Activated naive CD8-positive, alpha-beta T cell treated with anti-CD3 and anti-CD28 coated beads for 36 hours (primary cell): Measurements from ENCODE around the gene DRAP1. TPM values are rescaled to one million over a fixed set of nuclear protein-coding genes. Genes with fewer than 3 reads are reported as not detected.

Experiments
- DNase-seq: peaks from one replicate; pipeline ENCODE4 v3.0.0; 2021
- H3K27ac Mint-ChIP-seq: one replicate; pipeline ENCODE4 v1.8.0; 2022; ENCODE audit warnings: mild to moderate bottlenecking, moderate library complexity, mixed read lengths
- H3K27me3 Mint-ChIP-seq: one replicate; pipeline ENCODE4 v1.8.0; 2022; ENCODE audit warnings: mild to moderate bottlenecking, mixed read lengths
- H3K36me3 Mint-ChIP-seq: one replicate; pipeline ENCODE4 v1.8.0; 2021; ENCODE audit warnings: mild to moderate bottlenecking, mixed read lengths
- H3K4me1 Mint-ChIP-seq: one replicate; pipeline ENCODE4 v1.8.0; 2021; ENCODE audit warnings: mixed read lengths
- H3K4me3 Mint-ChIP-seq: one replicate; pipeline ENCODE4 v1.8.0; 2022; ENCODE audit warnings: mild to moderate bottlenecking, moderate library complexity, mixed read lengths
- H3K9me3 Mint-ChIP-seq: one replicate; pipeline ENCODE4 v1.8.0; 2022; ENCODE audit warnings: mixed read lengths
- total RNA-seq, 2 experiments: library from RNA; stranded (reverse); gene quantifications; one replicate each; pipeline ENCODE4 v1.2.3, GENCODE V29; 2021

The DRAP1 gene
- total RNA-seq, 2 experiments from 2014 or later = 108 to 109 TPM

GRCh38 chr11:65915101-65915820, 4.0 kb upstream of the DRAP1 start:
- Mint-ChIP-seq H3K4me1 (peaks cover 20% of the 10 kb centered on the region), H3K27ac (no peak overlapping the region), H3K27me3 (no peaks in the 10 kb centered on the region), H3K36me3 (no peaks in the 10 kb centered on the region), H3K4me3 (no peak overlapping the region), H3K9me3 (no peaks in the 10 kb centered on the region)
- no peak for DNase-seq

- peaks cover 24% of the 10 kb centered on the region for H3K4me1 Mint-ChIP-seq
- no peaks in the 10 kb centered on the region for H3K36me3 Mint-ChIP-seq
- H3K4me3 Mint-ChIP-seq = no peak overlapping the region
- H3K9me3 Mint-ChIP-seq = no peaks in the 10 kb centered on the region
- no peak for DNase-seq
- H3K27me3 Mint-ChIP-seq = no peaks in the 10 kb centered on the region
- no peak overlapping the region for H3K27ac Mint-ChIP-seq
Observed at GRCh38 chr11:65915821-65916251, 3.4 kb upstream of the DRAP1 start.

GRCh38 chr11:65916391-65916790, 2.8 kb upstream of the DRAP1 start:
- Mint-ChIP-seq H3K4me1 (peaks cover 24% of the 10 kb centered on the region), H3K27ac (peak overlapping the region; percentile 44)

GRCh38 chr11:65917077-65917433, 2.2 kb upstream of the DRAP1 start:
- no peaks in the 10 kb centered on the region for H3K27me3 Mint-ChIP-seq
- no peaks in the 10 kb centered on the region for H3K36me3 Mint-ChIP-seq
- peak overlapping the region; percentile 16 for H3K27ac Mint-ChIP-seq
- DNase-seq = no peak
- peaks cover 25% of the 10 kb centered on the region for H3K4me1 Mint-ChIP-seq
- H3K9me3 Mint-ChIP-seq = no peaks in the 10 kb centered on the region
- peak overlapping the region; percentile 85 for H3K4me3 Mint-ChIP-seq

More at GRCh38 chr11:65916391-65916790, 2.8 kb upstream of the DRAP1 start:
- Mint-ChIP-seq H3K36me3 (no peaks in the 10 kb centered on the region), H3K27me3 (no peaks in the 10 kb centered on the region), H3K9me3 (no peaks in the 10 kb centered on the region), H3K4me3 (peak overlapping the region; percentile 85)
- DNase-seq = no peak

GRCh38 chr11:65917434-65918210, 1.6 kb upstream of the DRAP1 start:
- no peaks in the 10 kb centered on the region for H3K27me3 Mint-ChIP-seq
- no peaks in the 10 kb centered on the region for H3K36me3 Mint-ChIP-seq
- peaks cover 29% of the 10 kb centered on the region for H3K4me1 Mint-ChIP-seq
- H3K4me3 Mint-ChIP-seq = peak overlapping the region; percentile 85
- H3K9me3 Mint-ChIP-seq = no peaks in the 10 kb centered on the region
- no peak overlapping the region for H3K27ac Mint-ChIP-seq
- DNase-seq = no peak

- peaks cover 1% of the 10 kb centered on the region for H3K36me3 Mint-ChIP-seq
- DNase-seq = no peak
- peaks cover 29% of the 10 kb centered on the region for H3K4me1 Mint-ChIP-seq
- no peaks in the 10 kb centered on the region for H3K9me3 Mint-ChIP-seq
- H3K27me3 Mint-ChIP-seq = no peaks in the 10 kb centered on the region
- H3K4me3 Mint-ChIP-seq = peak within 1 kb of the TSS; percentile 95
- peak within 1 kb of the TSS; percentile 88 for H3K27ac Mint-ChIP-seq
Observed at GRCh38 chr11:65918211-65919140, 750 bp upstream of the DRAP1 start, which contains the start of gene C11orf68. C11orf68 (minus strand) TSS chr11:65919062; CDS start chr11:65919031, 31 bp downstream.

GRCh38 chr11:65919573-65920371, 546 bp downstream of the DRAP1 start:
- H3K4me3 Mint-ChIP-seq = peak overlapping the region; percentile 95

GRCh38 chr11:65920372-65920802, 1.2 kb downstream of the DRAP1 start:
- no peak for DNase-seq
- H3K27ac Mint-ChIP-seq = peak overlapping the region; percentile 88
- peaks cover 2% of the 10 kb centered on the region for H3K36me3 Mint-ChIP-seq
- peaks cover 23% of the 10 kb centered on the region for H3K4me1 Mint-ChIP-seq
- no peaks in the 10 kb centered on the region for H3K9me3 Mint-ChIP-seq
- H3K4me3 Mint-ChIP-seq = peak overlapping the region; percentile 95
- no peaks in the 10 kb centered on the region for H3K27me3 Mint-ChIP-seq

More at GRCh38 chr11:65919573-65920371, 546 bp downstream of the DRAP1 start:
- Mint-ChIP-seq H3K36me3 (peaks cover 2% of the 10 kb centered on the region), H3K4me1 (peaks cover 29% of the 10 kb centered on the region), H3K9me3 (no peaks in the 10 kb centered on the region), H3K27ac (peak overlapping the region; percentile 88), H3K27me3 (no peaks in the 10 kb centered on the region)
- peak; percentile 71 for DNase-seq

GRCh38 chr11:65921033-65921555, 1.9 kb downstream of the DRAP1 start:
- H3K27ac Mint-ChIP-seq = no peak overlapping the region
- peaks cover 2% of the 10 kb centered on the region for H3K36me3 Mint-ChIP-seq
- peak overlapping the region; percentile 95 for H3K4me3 Mint-ChIP-seq
- H3K4me1 Mint-ChIP-seq = peaks cover 23% of the 10 kb centered on the region
- H3K27me3 Mint-ChIP-seq = no peaks in the 10 kb centered on the region
- DNase-seq = no peak
- no peaks in the 10 kb centered on the region for H3K9me3 Mint-ChIP-seq

GRCh38 chr11:65921876-65922275, 2.6 kb downstream of the DRAP1 start:
- Mint-ChIP-seq H3K4me1 (peaks cover 17% of the 10 kb centered on the region), H3K36me3 (peaks cover 2% of the 10 kb centered on the region), H3K27me3 (no peaks in the 10 kb centered on the region), H3K4me3 (no peak overlapping the region), H3K27ac (no peak overlapping the region), H3K9me3 (no peaks in the 10 kb centered on the region)
- DNase-seq = no peak

- Mint-ChIP-seq H3K9me3 (no peaks in the 10 kb centered on the region), H3K36me3 (peaks cover 4% of the 10 kb centered on the region), H3K4me1 (peaks cover 18% of the 10 kb centered on the region), H3K27me3 (no peaks in the 10 kb centered on the region), H3K4me3 (no peak overlapping the region), H3K27ac (no peak overlapping the region)
- no peak for DNase-seq
Observed at GRCh38 chr11:65922565-65922964, 3.3 kb downstream of the DRAP1 start.

- no peak overlapping the region for H3K4me3 Mint-ChIP-seq
- peaks cover 4% of the 10 kb centered on the region for H3K36me3 Mint-ChIP-seq
- H3K27me3 Mint-ChIP-seq = no peaks in the 10 kb centered on the region
- H3K4me1 Mint-ChIP-seq = peaks cover 36% of the 10 kb centered on the region
- DNase-seq = no peak
- H3K9me3 Mint-ChIP-seq = no peaks in the 10 kb centered on the region
- no peak overlapping the region for H3K27ac Mint-ChIP-seq
Observed at GRCh38 chr11:65925397-65925796, 6.2 kb downstream of the DRAP1 start.

- Mint-ChIP-seq H3K36me3 (peaks cover 4% of the 10 kb centered on the region), H3K27me3 (no peaks in the 10 kb centered on the region), H3K4me3 (peak overlapping the region; percentile 76), H3K9me3 (no peaks in the 10 kb centered on the region), H3K27ac (peak overlapping the region; percentile 96), H3K4me1 (peaks cover 45% of the 10 kb centered on the region)
- DNase-seq = peak; percentile 76
Observed at GRCh38 chr11:65927904-65928397, 8.7 kb downstream of the DRAP1 start.

- peak overlapping the region; percentile 96 for H3K27ac Mint-ChIP-seq
- no peaks in the 10 kb centered on the region for H3K27me3 Mint-ChIP-seq
- H3K4me3 Mint-ChIP-seq = peak overlapping the region; percentile 76
- peaks cover 2% of the 10 kb centered on the region for H3K36me3 Mint-ChIP-seq
- H3K9me3 Mint-ChIP-seq = no peaks in the 10 kb centered on the region
- H3K4me1 Mint-ChIP-seq = peaks cover 45% of the 10 kb centered on the region
- DNase-seq = no peak
Observed at GRCh38 chr11:65928667-65929066, 9.4 kb downstream of the DRAP1 start.
